LoVo (cell line): ENCODE measurements around the gene PTPRM.

Experiments
- DNase-seq: peaks from one replicate; pipeline ENCODE4 v3.0.0-alpha.2; 2016; ENCODE audit warnings: low spot score

PTPRM gene

GRCh38 chr18:7757175-7757574 is 190.1 kb downstream of the PTPRM start:
- no peak for DNase-seq

GRCh38 chr18:7758764-7759163 is 191.6 kb downstream of the PTPRM start:
- no peak for DNase-seq

- DNase-seq: no peak
These were observed 194.1 kb downstream of the PTPRM start for GRCh38 chr18:7760967-7761948.

GRCh38 chr18:7764405-7764804 is 197.3 kb downstream of the PTPRM start:
- no peak for DNase-seq

- no peak for DNase-seq
These were observed 199.2 kb downstream of the PTPRM start for GRCh38 chr18:7766346-7766745.

GRCh38 chr18:7766817-7767216 is 199.7 kb downstream of the PTPRM start:
- DNase-seq: no peak

- no peak for DNase-seq
These were observed 203.8 kb downstream of the PTPRM start for GRCh38 chr18:7770908-7771307.

GRCh38 chr18:7772510-7772888 is 205.4 kb downstream of the PTPRM start:
- DNase-seq: no peak

GRCh38 chr18:7772951-7773350 is 205.8 kb downstream of the PTPRM start:
- no peak for DNase-seq

GRCh38 chr18:7775128-7775527 is 208.0 kb downstream of the PTPRM start:
- DNase-seq: no peak

- DNase-seq: no peak
These were observed 208.7 kb downstream of the PTPRM start for GRCh38 chr18:7775843-7776242.

GRCh38 chr18:7778181-7778580 is 211.1 kb downstream of the PTPRM start:
- no peak for DNase-seq

GRCh38 chr18:7779211-7779610 is 212.1 kb downstream of the PTPRM start:
- no peak for DNase-seq

GRCh38 chr18:7784171-7784570 is 217.1 kb downstream of the PTPRM start:
- DNase-seq: no peak

- DNase-seq: no peak
These were observed 219.5 kb downstream of the PTPRM start for GRCh38 chr18:7786569-7786968.

- DNase-seq: no peak
These were observed 220.2 kb downstream of the PTPRM start for GRCh38 chr18:7787339-7787738.

GRCh38 chr18:7789856-7790552 is 222.9 kb downstream of the PTPRM start:
- DNase-seq: peak; percentile 2

GRCh38 chr18:7793100-7793499 is 226.0 kb downstream of the PTPRM start:
- no peak for DNase-seq

GRCh38 chr18:7803956-7804469 is 236.9 kb downstream of the PTPRM start:
- no peak for DNase-seq

GRCh38 chr18:7805096-7805495 is 238.0 kb downstream of the PTPRM start:
- DNase-seq: no peak

GRCh38 chr18:7805880-7806279 is 238.8 kb downstream of the PTPRM start:
- DNase-seq: no peak

- no peak for DNase-seq
These were observed 240.9 kb downstream of the PTPRM start for GRCh38 chr18:7807936-7808453.

- no peak for DNase-seq
These were observed 241.9 kb downstream of the PTPRM start for GRCh38 chr18:7808992-7809391.
